ENCODE measurements around the gene MBD2.
A peak's percentile ranks its signal among the peaks of the same experiment; 100 is the strongest.
"Not testable (repeated sequence)": the region's sequence is repeated elsewhere in the genome, so short reads cannot be mapped to it uniquely, and the experiment has no call there.

Gene MBD2, protein sequence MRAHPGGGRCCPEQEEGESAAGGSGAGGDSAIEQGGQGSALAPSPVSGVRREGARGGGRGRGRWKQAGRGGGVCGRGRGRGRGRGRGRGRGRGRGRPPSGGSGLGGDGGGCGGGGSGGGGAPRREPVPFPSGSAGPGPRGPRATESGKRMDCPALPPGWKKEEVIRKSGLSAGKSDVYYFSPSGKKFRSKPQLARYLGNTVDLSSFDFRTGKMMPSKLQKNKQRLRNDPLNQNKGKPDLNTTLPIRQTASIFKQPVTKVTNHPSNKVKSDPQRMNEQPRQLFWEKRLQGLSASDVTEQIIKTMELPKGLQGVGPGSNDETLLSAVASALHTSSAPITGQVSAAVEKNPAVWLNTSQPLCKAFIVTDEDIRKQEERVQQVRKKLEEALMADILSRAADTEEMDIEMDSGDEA

DNA sequence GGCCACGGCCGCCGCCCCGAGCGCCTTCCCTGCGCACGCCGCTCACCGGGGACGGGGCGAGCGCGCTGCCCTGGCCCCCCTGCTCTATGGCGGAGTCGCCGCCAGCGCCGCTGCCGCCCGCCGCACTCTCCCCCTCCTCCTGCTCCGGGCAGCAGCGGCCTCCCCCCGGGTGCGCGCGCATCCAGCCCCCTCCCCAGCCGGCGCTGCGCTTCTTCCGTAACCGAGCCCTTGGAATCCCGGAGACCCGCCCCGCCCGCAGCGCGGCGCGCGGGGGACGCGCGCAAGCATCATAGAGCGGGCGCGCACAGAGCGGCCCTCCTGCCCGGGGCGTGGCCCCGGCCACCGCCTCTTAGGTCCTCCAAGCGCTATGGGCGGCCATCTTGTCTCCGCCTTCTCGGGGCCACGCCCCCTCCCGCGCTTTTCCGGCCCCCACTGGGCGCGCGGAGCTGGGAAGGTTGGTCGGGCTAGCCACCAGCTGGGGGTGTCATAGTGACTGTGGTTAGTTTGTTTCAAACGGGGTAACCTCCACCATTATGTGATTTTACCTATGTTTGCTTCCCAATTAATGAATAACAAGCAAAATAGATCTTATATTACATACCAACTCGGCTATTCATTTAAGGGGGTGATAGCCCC is at the start of gene MBD2:
Gene MBD2, minus strand, starts transcription at position 291 of the 636 bp plus-strand sequence. Its CDS starts 110 bp downstream, at position 181.
- peak; percentile 99 for DNase-seq

GRCh38 chr18:54269893-54270844 is 45.7 kb upstream of the MBD2 start:
- DNase-seq, result peak; percentile 93

GRCh38 chr18:54268751-54269150 is 44.3 kb upstream of the MBD2 start:
- no peak for DNase-seq

DNA sequence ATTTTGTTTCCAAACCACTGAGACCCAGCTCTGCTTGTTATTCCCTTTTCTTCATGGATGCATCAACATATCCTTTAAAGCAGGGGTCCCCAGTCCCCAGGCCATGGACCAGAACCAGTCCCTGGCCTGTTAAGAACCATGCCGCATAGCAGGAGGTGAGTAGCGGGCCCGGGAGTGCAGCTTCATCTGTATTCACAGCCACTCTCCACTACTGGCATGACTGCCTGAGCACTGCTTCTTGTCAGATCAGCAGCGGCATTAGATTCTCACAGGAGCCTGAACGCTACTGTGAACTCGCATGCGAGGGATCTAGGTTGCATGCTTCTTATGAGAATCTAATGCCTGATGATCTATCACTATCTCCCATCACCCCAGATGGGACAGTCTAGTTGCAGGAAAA is 43.2 kb upstream of the MBD2 start:
- DNase-seq, result no peak

DNA sequence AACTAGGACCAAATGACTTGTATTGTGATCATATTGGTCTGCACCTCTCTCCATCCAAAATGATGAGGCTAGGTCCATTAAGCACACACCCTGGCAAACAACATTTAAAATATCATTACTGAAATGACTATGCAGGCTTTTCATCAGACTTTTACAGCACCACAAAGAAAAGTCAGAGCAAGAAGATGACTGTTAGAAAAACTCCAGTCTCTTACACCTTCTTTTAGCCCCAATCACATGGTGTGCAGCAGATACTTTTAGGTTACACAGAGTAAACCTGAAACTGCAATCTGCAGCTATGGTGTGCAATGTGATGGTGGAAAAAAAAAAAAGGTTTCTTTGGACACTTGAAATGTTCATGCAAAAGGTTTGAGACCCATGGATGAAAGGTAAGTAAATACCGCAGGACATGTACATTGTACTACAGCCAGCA is 39.5 kb upstream of the MBD2 start:
- DNase-seq, result peak; percentile 51

DNA sequence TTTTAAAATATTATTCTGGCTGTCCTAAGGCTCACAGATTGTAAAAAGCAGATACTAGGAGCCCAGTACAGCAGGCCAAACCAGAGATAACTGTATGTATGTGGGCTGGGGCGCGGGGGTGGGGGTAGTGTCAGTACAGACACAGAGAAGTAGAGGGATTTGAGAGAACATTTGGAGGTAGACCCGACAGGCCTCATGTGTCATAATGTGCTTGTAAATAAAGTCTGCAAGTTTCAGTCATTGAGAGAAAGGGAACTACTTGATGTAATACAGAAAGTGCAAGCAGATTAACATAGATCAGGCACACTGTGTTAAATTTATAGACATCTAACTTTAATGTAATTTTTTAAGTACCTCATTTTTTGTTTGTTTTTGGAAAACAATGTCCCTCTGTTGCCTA is 37.4 kb upstream of the MBD2 start:
- DNase-seq, result no peak

DNA sequence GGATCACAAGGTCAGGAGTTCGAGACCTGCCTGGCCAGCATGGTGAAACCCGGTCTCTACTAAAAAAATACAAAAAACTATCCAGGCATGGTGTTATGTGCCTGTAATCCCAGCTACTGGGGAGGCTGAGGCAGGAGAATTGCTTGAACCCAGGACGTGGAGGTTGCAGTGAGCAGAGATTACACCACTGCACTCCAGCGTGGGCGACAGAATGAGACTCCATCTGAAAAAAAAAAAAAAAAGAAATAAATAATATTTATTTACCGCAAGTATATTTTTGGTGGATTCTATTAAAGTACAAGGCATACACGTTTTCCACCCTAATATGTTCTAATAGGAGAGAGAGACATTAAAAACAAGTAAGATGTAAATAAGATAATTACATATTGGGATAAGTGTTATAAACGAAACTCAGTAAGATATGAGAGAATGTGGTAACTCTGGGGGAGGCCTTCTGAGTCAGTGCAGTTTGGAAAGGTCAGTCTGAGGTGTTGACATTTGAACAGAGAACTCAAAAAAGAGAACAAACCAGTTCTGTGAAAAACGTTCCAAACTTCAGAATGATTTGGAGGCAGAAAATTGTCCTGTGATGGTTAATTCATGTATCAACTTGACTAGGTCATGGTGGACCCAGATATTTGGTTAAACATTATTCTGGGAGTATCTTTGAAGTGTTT is 36.1 kb upstream of the MBD2 start:
- no peak for DNase-seq

DNA sequence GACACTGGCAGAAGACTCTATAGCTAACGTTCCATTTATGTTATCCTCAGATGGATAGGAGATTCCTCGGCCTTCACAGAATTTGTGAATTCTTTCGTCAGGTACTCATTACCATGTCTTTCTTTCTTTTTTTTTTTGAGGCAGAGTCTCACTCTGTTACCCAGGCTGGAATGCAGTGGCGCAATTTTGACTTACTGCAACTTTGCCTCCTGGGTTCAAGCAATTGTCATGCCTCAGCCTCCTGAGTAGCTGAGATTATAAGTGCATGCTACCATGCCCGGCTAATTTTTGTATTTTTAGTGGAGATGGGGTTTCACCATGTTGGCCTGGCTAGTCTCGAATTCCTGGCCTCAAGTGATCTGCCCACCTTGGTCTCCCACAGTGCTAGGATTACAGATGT is 33.3 kb upstream of the MBD2 start:
- DNase-seq, result not testable (repeated sequence)

DNA sequence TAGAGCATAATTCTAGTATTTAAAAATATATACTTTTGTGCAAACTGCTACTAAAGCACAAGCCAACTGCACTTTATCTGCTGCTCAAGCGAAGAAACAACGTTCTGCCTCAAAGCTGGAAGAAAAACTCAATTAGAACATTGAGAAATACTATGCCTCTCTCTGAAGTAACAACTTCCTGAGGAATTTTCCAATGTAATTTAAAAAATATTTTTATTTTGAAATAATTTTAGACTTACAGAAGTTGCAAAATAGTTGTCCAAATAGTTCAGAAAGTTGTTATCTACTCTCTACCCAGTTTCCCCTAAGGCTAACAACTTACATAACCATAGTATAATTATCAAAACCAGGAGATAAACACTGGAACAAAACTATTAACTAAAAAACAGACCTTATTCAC is 32.5 kb upstream of the MBD2 start:
- DNase-seq, result no peak

DNA sequence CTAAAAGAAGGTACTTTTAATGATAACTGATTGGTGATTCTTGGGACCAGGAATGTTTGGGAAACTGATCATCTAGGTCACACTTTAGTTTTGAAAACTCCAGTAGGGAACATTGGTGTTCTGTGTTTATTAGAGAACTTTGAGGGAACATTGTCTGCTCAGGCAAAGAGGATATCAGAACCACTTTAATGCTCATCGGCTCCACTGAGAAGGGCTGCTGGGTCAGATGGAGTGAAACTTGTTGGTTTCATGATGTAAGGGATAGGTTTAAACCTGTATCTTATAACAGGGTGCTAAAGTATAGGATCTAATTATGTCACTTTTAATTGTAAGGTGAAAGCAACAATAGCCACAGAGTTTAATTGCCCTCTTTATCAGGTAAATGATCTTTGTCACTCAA is 30.7 kb upstream of the MBD2 start:
- DNase-seq, result peak; percentile 28

- peak; percentile 53 for DNase-seq
Observed at GRCh38 chr18:54254265-54254758, 29.8 kb upstream of the MBD2 start.

- no peak for DNase-seq
Observed at GRCh38 chr18:54251606-54252390, 27.3 kb upstream of the MBD2 start.

DNA sequence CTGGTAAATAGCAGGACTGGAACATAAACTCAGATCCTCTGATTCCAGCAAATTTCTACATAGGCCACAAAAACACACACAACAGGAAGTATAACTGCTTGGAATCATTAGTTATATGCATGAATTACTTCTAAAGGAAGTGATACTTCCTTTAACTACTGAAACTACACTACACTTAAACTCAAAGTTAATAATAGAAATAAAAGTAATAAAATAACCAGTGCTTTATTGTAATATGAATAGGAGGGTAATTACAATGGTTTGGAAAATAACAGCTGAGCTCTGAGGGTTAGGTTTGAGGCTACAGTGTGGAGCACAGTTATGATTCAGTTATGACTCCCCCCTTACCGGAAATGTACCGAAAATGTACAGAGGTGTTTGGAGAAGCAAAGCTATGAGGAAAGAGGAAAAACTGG is 26.4 kb upstream of the MBD2 start:
- DNase-seq, result no peak

DNA sequence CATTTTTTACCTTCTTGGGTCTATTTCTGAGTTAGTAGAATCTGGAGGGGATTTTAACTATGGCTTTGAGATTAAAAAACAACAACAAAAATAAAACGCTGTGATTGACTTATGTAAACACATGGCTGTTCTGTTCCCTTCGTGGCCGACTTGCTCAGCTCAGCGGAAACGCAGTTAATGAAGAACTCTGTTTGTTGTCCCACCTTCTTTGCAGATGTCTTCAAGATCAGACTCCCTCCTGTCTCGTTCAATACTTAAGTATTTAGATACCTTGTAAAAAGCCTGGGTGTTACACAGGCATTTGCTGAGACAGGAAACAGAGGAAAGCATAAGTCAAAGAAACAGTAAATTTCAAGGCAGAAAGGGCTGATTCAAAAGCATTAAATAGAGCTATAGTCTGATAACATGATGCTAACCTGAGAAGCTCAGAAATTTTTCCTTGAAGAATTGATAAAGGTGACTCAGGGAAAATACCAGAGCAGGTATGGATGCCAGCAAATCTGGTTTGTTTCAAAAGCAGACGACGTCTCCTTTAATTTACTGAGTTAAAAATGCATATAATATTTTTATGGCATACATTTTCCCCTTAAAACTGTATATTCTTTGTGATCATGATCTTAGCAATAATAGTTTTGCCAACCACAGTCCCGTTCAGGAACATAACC is 23.2 kb upstream of the MBD2 start:
- peak; percentile 80 for DNase-seq

DNA sequence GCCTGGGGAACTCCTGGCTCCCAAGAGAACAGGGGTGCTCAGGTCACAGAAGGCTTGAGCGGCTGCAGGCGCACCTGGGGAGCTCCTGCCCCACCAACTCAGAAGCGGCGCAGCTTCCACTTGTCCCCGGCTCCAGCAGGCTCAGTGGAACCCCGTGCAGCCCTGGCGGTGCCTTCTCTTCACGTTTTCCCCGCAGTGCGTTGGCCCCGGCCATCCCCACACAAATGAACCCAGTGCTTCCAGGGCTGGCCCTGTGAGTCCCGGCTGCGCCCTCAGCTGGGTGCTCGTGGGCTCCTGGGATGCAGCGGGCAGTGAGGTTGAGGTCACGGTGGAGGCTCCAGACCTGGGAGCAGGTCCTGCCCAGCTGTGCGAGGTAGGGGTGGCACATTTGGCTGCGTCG is 17.9 kb upstream of the MBD2 start:
- no peak for DNase-seq

DNA sequence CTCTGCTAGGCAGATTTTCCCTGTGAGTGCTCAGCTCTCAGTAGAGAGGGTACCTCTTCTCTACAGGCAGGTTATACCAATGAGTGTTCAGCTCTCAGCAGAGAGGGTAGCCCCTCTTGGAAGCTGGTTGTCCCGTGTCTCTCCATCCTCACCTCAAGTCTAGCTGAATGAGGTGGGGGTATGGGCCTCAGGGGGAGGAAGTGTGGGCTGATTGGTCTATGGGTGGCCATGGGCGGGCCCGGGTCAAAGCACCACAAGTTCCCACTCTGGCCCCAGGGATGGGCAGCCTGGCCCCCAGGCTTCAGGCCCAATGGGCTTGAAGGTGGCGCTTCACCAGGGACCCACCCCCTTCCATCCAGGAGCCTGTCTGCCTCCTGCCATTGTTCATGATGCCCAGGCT is 17.0 kb upstream of the MBD2 start:
- no peak for DNase-seq

DNA sequence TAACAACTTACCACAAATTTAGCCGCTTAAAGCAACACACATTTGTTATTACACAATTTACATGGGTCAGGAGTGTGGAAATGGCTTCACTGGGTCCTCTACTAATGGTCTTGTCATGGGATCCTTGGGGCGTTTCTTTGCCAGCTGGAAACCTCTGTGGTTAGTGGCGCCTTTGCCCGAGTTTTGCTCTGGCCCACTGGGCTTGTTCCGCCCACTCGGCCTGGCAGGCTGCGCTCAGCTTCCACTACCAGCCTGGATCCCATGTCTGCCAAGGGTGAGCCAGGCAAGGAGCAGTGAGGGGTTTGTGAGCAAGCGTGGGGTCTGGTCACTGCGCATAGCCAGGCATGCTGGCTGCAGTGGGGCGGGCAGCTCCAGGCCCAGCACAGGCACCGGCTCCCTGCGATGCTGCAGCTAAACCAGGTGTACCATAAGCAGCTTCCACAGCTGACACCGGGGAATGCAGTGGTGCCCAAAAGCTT is 16.2 kb upstream of the MBD2 start:
- no peak for DNase-seq

GRCh38 chr18:54239601-54240000 is 15.1 kb upstream of the MBD2 start:
- no peak for DNase-seq

DNA sequence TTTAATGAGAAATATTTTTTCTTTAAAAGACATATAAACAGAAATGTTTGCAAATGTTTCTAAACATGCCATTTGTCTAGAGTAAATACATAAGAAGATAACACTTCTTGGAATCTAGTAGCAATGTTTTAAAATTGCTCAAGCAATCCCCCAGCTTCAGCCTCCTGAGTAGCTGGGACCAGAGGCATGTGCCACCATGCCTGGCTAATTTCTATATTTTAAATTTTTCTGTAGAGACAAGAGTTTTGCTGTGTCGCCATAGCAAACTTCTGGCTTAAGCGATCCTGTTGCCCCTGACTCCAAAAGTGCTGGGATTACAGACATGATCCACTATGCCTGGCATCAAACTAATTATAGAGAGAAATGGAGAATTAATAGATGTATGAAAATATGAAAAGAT is 14.6 kb upstream of the MBD2 start:
- DNase-seq, result no peak

DNA sequence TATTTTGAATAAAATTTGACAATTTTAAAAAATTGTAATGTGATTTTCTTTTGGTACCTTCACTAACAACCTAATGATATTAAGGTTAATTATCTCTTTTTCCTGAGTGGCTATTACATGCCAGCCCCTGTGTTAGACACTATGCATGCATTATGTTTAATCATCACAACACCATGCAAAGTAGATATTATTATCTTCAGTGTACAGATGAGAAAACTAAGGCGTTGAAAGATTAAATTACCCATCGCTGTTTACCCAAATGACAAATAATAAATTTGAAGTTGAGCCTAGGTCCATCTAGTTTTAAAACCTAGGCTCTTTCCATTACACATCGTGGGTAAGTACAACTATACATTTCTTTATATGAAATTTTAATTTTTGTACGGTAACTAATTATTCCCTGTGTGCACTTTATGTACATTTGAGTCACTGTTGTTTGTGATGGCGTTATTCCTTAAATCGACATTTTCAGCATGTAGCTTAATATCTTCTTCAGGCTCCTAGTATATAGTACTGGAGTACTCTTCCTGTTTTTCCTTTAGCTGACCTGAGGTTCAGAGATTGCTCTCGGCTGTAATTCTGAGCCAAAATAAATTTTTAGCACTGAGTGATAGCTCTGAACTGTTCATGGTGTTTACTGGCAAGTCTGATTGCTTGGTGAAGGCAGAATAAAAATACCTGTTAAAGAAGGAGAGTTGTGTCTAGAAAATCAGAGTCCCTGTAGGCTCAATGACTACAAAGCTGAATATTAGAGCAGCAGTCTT is 13.9 kb upstream of the MBD2 start:
- no peak for DNase-seq

All from NCI-H146 (cell line).